ENCODE measurements around the gene UNC5C. TPM values are rescaled to one million over a fixed set of nuclear protein-coding genes. Genes with fewer than 3 reads are reported as not detected.

Gene UNC5C
- total RNA-seq, 1 experiment from 2014 or later = 1.0 TPM

GRCh38 chr4:95362906-95363558, 185.7 kb downstream of the UNC5C start (continued):
- no peak for TF ChIP-seq ARID4B (CRISPR knock-in tag; IDR thresholded peaks at IDR 0.05; ENCODE audit: borderline replicate concordance)
- TF ChIP-seq ATF1 (CRISPR knock-in tag; IDR thresholded peaks at IDR 0.05) = no peak
- no peak for TF ChIP-seq NR1H2 (CRISPR knock-in tag; IDR thresholded peaks at IDR 0.05)
- TF ChIP-seq NR2C2 (CRISPR knock-in tag; IDR thresholded peaks at IDR 0.05) = no peak
- TF ChIP-seq ESRRA (CRISPR knock-in tag; IDR thresholded peaks at IDR 0.05; ENCODE audit: borderline replicate concordance) = no peak
- TF ChIP-seq NR3C1 (CRISPR knock-in tag; conservative IDR thresholded peaks at IDR 0.05; ENCODE audit: low read depth) = no peak
- TF ChIP-seq IRF2 (CRISPR knock-in tag; IDR thresholded peaks at IDR 0.05; ENCODE audit: borderline replicate concordance, low read depth) = no peak
- no peak for TF ChIP-seq ELF4 (CRISPR knock-in tag; IDR thresholded peaks at IDR 0.05; ENCODE audit: low read depth)
- TF ChIP-seq ZNF317 (CRISPR knock-in tag; IDR thresholded peaks at IDR 0.05; ENCODE audit: borderline replicate concordance, low read depth) = no peak
- TF ChIP-seq ATF6 (CRISPR knock-in tag; IDR thresholded peaks at IDR 0.05) = no peak

- Mint-ChIP-seq H3K27ac (no peak overlapping the region), H3K27me3 (ENCODE audit: low read depth) (no peaks in the 10 kb centered on the region), H3K9me3 (no peaks in the 10 kb centered on the region), H3K4me3 (no peak overlapping the region), H3K4me1 (peaks cover 17% of the 10 kb centered on the region), H3K36me3 (no peaks in the 10 kb centered on the region)
- no peak for DNase-seq (ENCODE audit: low spot score)
- no peak for ATAC-seq
- POLR2A ChIA-PET = no interaction called here
- CTCF ChIA-PET = interaction anchor here (1.4 kb wide), 1 partner anchor 10 kb away, joined by 6 read pairs; no protein-coding TSS in a partner anchor
- TF ChIP-seq HMGA2 (CRISPR knock-in tag; IDR thresholded peaks at IDR 0.05) (no peak), ZNF263 (CRISPR knock-in tag; IDR thresholded peaks at IDR 0.05; ENCODE audit: low read depth) (no peak), CTCF (IDR thresholded peaks at IDR 0.05) (no peak), ARID4B (CRISPR knock-in tag; IDR thresholded peaks at IDR 0.05; ENCODE audit: borderline replicate concordance) (no peak), KAT7 (CRISPR knock-in tag; IDR thresholded peaks at IDR 0.05; ENCODE audit: borderline replicate concordance) (no peak), CDX4 (CRISPR knock-in tag; IDR thresholded peaks at IDR 0.05; ENCODE audit: borderline replicate concordance) (no peak), TP53 (CRISPR knock-in tag; IDR thresholded peaks at IDR 0.05) (no peak), CBFB (CRISPR knock-in tag; IDR thresholded peaks at IDR 0.05; ENCODE audit: low read depth) (no peak), ZNF121 (CRISPR knock-in tag; IDR thresholded peaks at IDR 0.05) (no peak), EMX1 (CRISPR knock-in tag; IDR thresholded peaks at IDR 0.05) (no peak), RELA (CRISPR knock-in tag; IDR thresholded peaks at IDR 0.05; ENCODE audit: borderline replicate concordance) (no peak), ZNF425 (CRISPR knock-in tag; conservative IDR thresholded peaks at IDR 0.05) (no peak)
Observed at GRCh38 chr4:95362066-95362465, 186.7 kb downstream of the UNC5C start.
